ENCODE data around the gene FAM13A.

Gene FAM13A

GRCh38 chr4:88742561-88742960 lies 314.4 kb downstream of the FAM13A start:
- no peak for TF ChIP-seq CTCF (IDR thresholded peaks at IDR 0.05; ENCODE audit: low read depth, low read length)
- H3K4me3 ChIP-seq (ENCODE audit: low read depth, low read length): no peak overlapping the region
- no peak for DNase-seq (ENCODE audit: low read depth, low spot score)
- in situ Hi-C loops (cut with HindIII; ENCODE audit: low sequenced_read_pairs): no loop called here

GRCh38 chr4:88738180-88738579 lies 318.8 kb downstream of the FAM13A start:
- no peak overlapping the region for H3K4me3 ChIP-seq (ENCODE audit: low read depth, low read length)
- in situ Hi-C loops (cut with HindIII; ENCODE audit: low sequenced_read_pairs): no loop called here
- no peak for DNase-seq (ENCODE audit: low read depth, low spot score)
- no peak for TF ChIP-seq CTCF (IDR thresholded peaks at IDR 0.05; ENCODE audit: low read depth, low read length)

GRCh38 chr4:88737307-88737941 lies 319.6 kb downstream of the FAM13A start:
- no peak for TF ChIP-seq CTCF (IDR thresholded peaks at IDR 0.05; ENCODE audit: low read depth, low read length)
- H3K4me3 ChIP-seq (ENCODE audit: low read depth, low read length): no peak overlapping the region
- in situ Hi-C loops (cut with HindIII; ENCODE audit: low sequenced_read_pairs): no loop called here
- DNase-seq (ENCODE audit: low read depth, low spot score): peak; percentile 57

GRCh38 chr4:88736264-88736663 lies 320.7 kb downstream of the FAM13A start:
- H3K4me3 ChIP-seq (ENCODE audit: low read depth, low read length): no peak overlapping the region
- TF ChIP-seq CTCF (IDR thresholded peaks at IDR 0.05; ENCODE audit: low read depth, low read length): no peak
- in situ Hi-C loops (cut with HindIII; ENCODE audit: low sequenced_read_pairs): no loop called here
- DNase-seq (ENCODE audit: low read depth, low spot score): no peak

GRCh38 chr4:88735564-88735963 lies 321.4 kb downstream of the FAM13A start:
- DNase-seq (ENCODE audit: low read depth, low spot score): no peak
- in situ Hi-C loops (cut with HindIII; ENCODE audit: low sequenced_read_pairs): no loop called here
- no peak overlapping the region for H3K4me3 ChIP-seq (ENCODE audit: low read depth, low read length)
- TF ChIP-seq CTCF (IDR thresholded peaks at IDR 0.05; ENCODE audit: low read depth, low read length): no peak

GRCh38 chr4:88734403-88734949 lies 322.5 kb downstream of the FAM13A start:
- DNase-seq (ENCODE audit: low read depth, low spot score): no peak
- in situ Hi-C loops (cut with HindIII; ENCODE audit: low sequenced_read_pairs): no loop called here
- H3K4me3 ChIP-seq (ENCODE audit: low read depth, low read length): no peak overlapping the region
- TF ChIP-seq CTCF (IDR thresholded peaks at IDR 0.05; ENCODE audit: low read depth, low read length): no peak

Measured in astrocyte of the spinal cord (primary cell).